Fibroblast of the aortic adventitia (primary cell): ENCODE results near the gene VPS4A. TPM values are rescaled to one million over a fixed set of nuclear protein-coding genes. Genes with fewer than 3 reads are reported as not detected.
"Not testable (repeated sequence)": the region's sequence is repeated elsewhere in the genome, so short reads cannot be mapped to it uniquely, and the experiment has no call there.

ENCODE experiments used
- DNase-seq: peaks from one replicate; pipeline ENCODE4 v3.0.0-alpha.2; 2010; ENCODE audit warnings: low read depth
- H3K4me3 ChIP-seq: 2 replicates; pipeline ENCODE4 v1.5.1; 2011; ENCODE audit warnings: low read depth, mild to moderate bottlenecking, control low read depth, low read length, moderate library complexity
- CTCF ChIP-seq: IDR thresholded peaks from 2 replicates; pipeline ENCODE4 v1.5.1; 2011; ENCODE audit warnings: mild to moderate bottlenecking, low read length, control low read depth, inconsistent platforms; ENCODE audit not compliant: insufficient read depth
- total RNA-seq: library from RNA; depleted of rRNA; stranded (reverse); fragments of >200 nt; gene quantifications from 2 replicates; pipeline ENCODE4 v1.2.3, GENCODE V29; 2012; ENCODE audit warnings: low replicate concordance

The VPS4A gene
- total RNA-seq, 1 donor: 31.2 TPM

- no peak for DNase-seq
- no peak for TF ChIP-seq CTCF
- H3K4me3 ChIP-seq: no peak overlapping the region
Observed at GRCh38 chr16:69293401-69293800, 17.7 kb upstream of the VPS4A start.

- no peak for DNase-seq
- no peak overlapping the region for H3K4me3 ChIP-seq
- TF ChIP-seq CTCF: no peak
Observed at GRCh38 chr16:69294051-69294450, 17.1 kb upstream of the VPS4A start.

- H3K4me3 ChIP-seq: not testable (repeated sequence)
Observed at GRCh38 chr16:69296771-69297170, 14.4 kb upstream of the VPS4A start.

GRCh38 chr16:69298261-69298660 is 12.9 kb upstream of the VPS4A start:
- DNase-seq: no peak
- no peak overlapping the region for H3K4me3 ChIP-seq
- TF ChIP-seq CTCF: no peak

More at GRCh38 chr16:69296771-69297170, 14.4 kb upstream of the VPS4A start:
- DNase-seq: not testable (repeated sequence)

GRCh38 chr16:69301187-69301586 is 10.0 kb upstream of the VPS4A start:
- no peak for TF ChIP-seq CTCF
- H3K4me3 ChIP-seq: no peak overlapping the region
- DNase-seq: no peak

GRCh38 chr16:69301861-69302260 is 9.3 kb upstream of the VPS4A start:
- DNase-seq: no peak
- H3K4me3 ChIP-seq: no peak overlapping the region
- TF ChIP-seq CTCF: no peak

GRCh38 chr16:69302301-69302700 is 8.8 kb upstream of the VPS4A start:
- TF ChIP-seq CTCF: no peak
- DNase-seq: no peak

More at GRCh38 chr16:69302301-69302700, 8.8 kb upstream of the VPS4A start:
- H3K4me3 ChIP-seq: no peak overlapping the region
